GM12872 (cell line): ENCODE data around the gene TLN1.

Source experiments
- CTCF ChIP-seq: IDR thresholded peaks from 3 replicates; pipeline ENCODE4 v1.5.1; 2011; ENCODE audit warnings: low read depth, mild to moderate bottlenecking, low read length, moderate library complexity; ENCODE audit not compliant: insufficient read depth

TLN1 gene

GRCh38 chr9:35753466-35753865 is 21.5 kb upstream of the TLN1 start:
- TF ChIP-seq CTCF, result no peak

- TF ChIP-seq CTCF, result no peak
Observed at GRCh38 chr9:35750256-35750531, 18.2 kb upstream of the TLN1 start.

GRCh38 chr9:35749515-35750255 is 17.7 kb upstream of the TLN1 start:
- TF ChIP-seq CTCF, result no peak

GRCh38 chr9:35748858-35749514 is 17.0 kb upstream of the TLN1 start, which contains the start of the genes GBA2 and RGP1:
Gene GBA2 (minus strand): TSS chr9:35749228. CDS start chr9:35748704, 524 bp downstream.
Gene RGP1 (plus strand): TSS chr9:35749287. CDS start chr9:35749756, 469 bp downstream.
- TF ChIP-seq CTCF, result no peak

GRCh38 chr9:35748242-35748857 is 16.4 kb upstream of the TLN1 start:
- no peak for TF ChIP-seq CTCF

- TF ChIP-seq CTCF, result no peak
Observed at GRCh38 chr9:35746583-35746982, 14.6 kb upstream of the TLN1 start.

- no peak for TF ChIP-seq CTCF
Observed at GRCh38 chr9:35745569-35745968, 13.6 kb upstream of the TLN1 start.
